Calu3 (cell line): ENCODE results near the gene TEAD1. TPM values are rescaled to one million over a fixed set of nuclear protein-coding genes. Genes with fewer than 3 reads are reported as not detected.

Experiments
- BruUV-seq: library from RNA; stranded (reverse); fragments of 400-500 nt; replicated peaks from 2 replicates; lab custom pipeline; 2021; lab: Mats Ljungman, UMichigan
- CTCF ChIA-PET: fragments of 300-600 bp; sonication (Branson Sonifier 250); formaldehyde crosslinking; loops from one replicate; lab custom pipeline; 2022; ENCODE audit warnings: antibody characterized with exemption; lab: Charles Lee
- DNase-seq: peaks from one replicate; pipeline ENCODE4 v3.0.0; 2022
- H3K27ac Mint-ChIP-seq: one replicate; pipeline ENCODE4 v1.8.0; 2022; ENCODE audit warnings: mixed read lengths; ENCODE audit not compliant: unreplicated experiment
- H3K27me3 Mint-ChIP-seq: one replicate; pipeline ENCODE4 v1.8.0; 2022; ENCODE audit warnings: mixed read lengths; ENCODE audit not compliant: unreplicated experiment
- H3K36me3 Mint-ChIP-seq: one replicate; pipeline ENCODE4 v1.8.0; 2022; ENCODE audit warnings: mild to moderate bottlenecking, moderate library complexity, mixed read lengths; ENCODE audit not compliant: insufficient read depth, unreplicated experiment
- H3K4me1 Mint-ChIP-seq: one replicate; pipeline ENCODE4 v1.8.0; 2022; ENCODE audit warnings: mild to moderate bottlenecking, low read depth, mixed read lengths; ENCODE audit not compliant: unreplicated experiment
- H3K4me3 Mint-ChIP-seq: one replicate; pipeline ENCODE4 v1.8.0; 2022; ENCODE audit warnings: mild to moderate bottlenecking, low read depth, moderate library complexity, mixed read lengths; ENCODE audit not compliant: unreplicated experiment
- H3K9me3 Mint-ChIP-seq: one replicate; pipeline ENCODE4 v1.8.0; 2022; ENCODE audit warnings: low read depth, mixed read lengths; ENCODE audit not compliant: unreplicated experiment
- CTCF ChIP-seq: fragments of 200-600 bp; IDR thresholded peaks from one replicate; pipeline ENCODE4 v1.8.0; 2022; ENCODE audit warnings: antibody characterized with exemption; ENCODE audit not compliant: unreplicated experiment
- intact Hi-C: fragments of 100-400 bp; cut with micrococcal nuclease; formaldehyde crosslinking; loops from one replicate; pipeline ENCODE4 v1.10.0; 2022; ENCODE audit not compliant: unreplicated experiment
- total RNA-seq: library from RNA; stranded (reverse); gene quantifications from 2 replicates; pipeline ENCODE4 v1.2.3, GENCODE V29; 2022

Gene TEAD1
- total RNA-seq, 1 experiment from 2014 or later, result 104 TPM

GRCh38 chr11:12655842-12656241 is 18.4 kb upstream of the TEAD1 start:
- peaks cover 13% of the 10 kb centered on the region for H3K27me3 Mint-ChIP-seq
- CTCF ChIA-PET, result interaction anchor here (0.6 kb wide), 1 partner anchor 552 kb away, joined by 3 read pairs; no protein-coding TSS in a partner anchor
- no peaks in the 10 kb centered on the region for H3K36me3 Mint-ChIP-seq
- intact Hi-C loops, result no loop called here
- no TSS peak for BruUV-seq
- DNase-seq, result no peak
- H3K27ac Mint-ChIP-seq, result no peak overlapping the region
- no peak overlapping the region for H3K4me3 Mint-ChIP-seq
- H3K4me1 Mint-ChIP-seq, result no peaks in the 10 kb centered on the region
- H3K9me3 Mint-ChIP-seq, result no peaks in the 10 kb centered on the region
- no peak for TF ChIP-seq CTCF

- Mint-ChIP-seq H3K9me3 (no peaks in the 10 kb centered on the region), H3K4me3 (no peak overlapping the region), H3K27ac (no peak overlapping the region), H3K36me3 (no peaks in the 10 kb centered on the region), H3K27me3 (peaks cover 13% of the 10 kb centered on the region), H3K4me1 (no peaks in the 10 kb centered on the region)
- intact Hi-C loops, result no loop called here
- CTCF ChIA-PET, result no interaction called here
- no peak for DNase-seq
- BruUV-seq, result no TSS peak
- no peak for TF ChIP-seq CTCF
Observed at GRCh38 chr11:12657336-12657735, 16.9 kb upstream of the TEAD1 start.

- no peak overlapping the region for H3K27ac Mint-ChIP-seq
- BruUV-seq, result no TSS peak
- H3K27me3 Mint-ChIP-seq, result peaks cover 13% of the 10 kb centered on the region
- DNase-seq, result no peak
- TF ChIP-seq CTCF, result no peak
- H3K4me3 Mint-ChIP-seq, result no peak overlapping the region
- intact Hi-C loops, result no loop called here
- H3K9me3 Mint-ChIP-seq, result no peaks in the 10 kb centered on the region
- H3K4me1 Mint-ChIP-seq, result no peaks in the 10 kb centered on the region
- H3K36me3 Mint-ChIP-seq, result no peaks in the 10 kb centered on the region
- CTCF ChIA-PET, result no interaction called here
Observed at GRCh38 chr11:12657981-12658380, 16.2 kb upstream of the TEAD1 start.

GRCh38 chr11:12662101-12662689 is 12.0 kb upstream of the TEAD1 start:
- BruUV-seq, result no TSS peak
- TF ChIP-seq CTCF, result no peak
- Mint-ChIP-seq H3K4me3 (no peak overlapping the region), H3K9me3 (no peaks in the 10 kb centered on the region), H3K36me3 (no peaks in the 10 kb centered on the region), H3K4me1 (no peaks in the 10 kb centered on the region), H3K27ac (no peak overlapping the region), H3K27me3 (peaks cover 38% of the 10 kb centered on the region)
- CTCF ChIA-PET, result no interaction called here
- intact Hi-C loops, result no loop called here
- DNase-seq, result no peak
